Measurements from ENCODE around the gene CACNG4.

The CACNG4 gene

GRCh38 chr17:67054608-67055007 is 90.1 kb downstream of the CACNG4 start:
- no peak for TF ChIP-seq CTCF (conservative IDR thresholded peaks at IDR 0.05; ENCODE audit: low read depth, low read length)
- H3K4me3 ChIP-seq (ENCODE audit: low read depth, low read length), result no peak overlapping the region
- DNase-seq (ENCODE audit: low read depth), result no peak

- DNase-seq (ENCODE audit: low read depth), result no peak
- no peak for TF ChIP-seq CTCF (conservative IDR thresholded peaks at IDR 0.05; ENCODE audit: low read depth, low read length)
- no peak overlapping the region for H3K4me3 ChIP-seq (ENCODE audit: low read depth, low read length)
These were observed 90.5 kb downstream of the CACNG4 start for GRCh38 chr17:67055041-67055443.

GRCh38 chr17:67055811-67056745 is 91.6 kb downstream of the CACNG4 start:
- H3K4me3 ChIP-seq (ENCODE audit: low read depth, low read length), result no peak overlapping the region
- DNase-seq (ENCODE audit: low read depth), result no peak
- no peak for TF ChIP-seq CTCF (conservative IDR thresholded peaks at IDR 0.05; ENCODE audit: low read depth, low read length)

- H3K4me3 ChIP-seq (ENCODE audit: low read depth, low read length), result no peak overlapping the region
- TF ChIP-seq CTCF (conservative IDR thresholded peaks at IDR 0.05; ENCODE audit: low read depth, low read length), result no peak
- DNase-seq (ENCODE audit: low read depth), result no peak
These were observed 92.4 kb downstream of the CACNG4 start for GRCh38 chr17:67056746-67057490.

GRCh38 chr17:67058036-67058435 is 93.5 kb downstream of the CACNG4 start:
- DNase-seq (ENCODE audit: low read depth), result no peak
- no peak for TF ChIP-seq CTCF (conservative IDR thresholded peaks at IDR 0.05; ENCODE audit: low read depth, low read length)
- H3K4me3 ChIP-seq (ENCODE audit: low read depth, low read length), result no peak overlapping the region

- TF ChIP-seq CTCF (conservative IDR thresholded peaks at IDR 0.05; ENCODE audit: low read depth, low read length), result no peak
- DNase-seq (ENCODE audit: low read depth), result no peak
- no peak overlapping the region for H3K4me3 ChIP-seq (ENCODE audit: low read depth, low read length)
These were observed 94.9 kb downstream of the CACNG4 start for GRCh38 chr17:67059372-67059771.
